Activated T-cell treated with anti-CD3 and anti-CD28 coated beads, Interleukin-2, amount 50 U/mL, for 4 hours (primary cell): ENCODE results near the gene OR6S1. TPM values are rescaled to one million over a fixed set of nuclear protein-coding genes. Genes with fewer than 3 reads are reported as not detected.
"Not testable (repeated sequence)": the region's sequence is repeated elsewhere in the genome, so short reads cannot be mapped to it uniquely, and the experiment has no call there.

Experiments
- ATAC-seq, 2 donors: fragments of 200-7000 bp; cut with Tn5 transposase; one replicate each; pipeline ENCODE4 v1.10.0; 2021
- DNase-seq: peaks from one replicate; pipeline ENCODE4 v3.0.0-alpha.2; 2020
- H3K27me3 Mint-ChIP-seq: one replicate; pipeline ENCODE4 v1.8.0; 2021; ENCODE audit warnings: low read depth, mixed read lengths
- H3K36me3 Mint-ChIP-seq: one replicate; pipeline ENCODE4 v1.8.0; 2022; ENCODE audit warnings: mixed read lengths; ENCODE audit not compliant: insufficient read depth
- H3K4me1 Mint-ChIP-seq: one replicate; pipeline ENCODE4 v1.8.0; 2021; ENCODE audit warnings: low read depth, mixed read lengths
- H3K4me3 Mint-ChIP-seq: one replicate; pipeline ENCODE4 v1.8.0; 2021; ENCODE audit warnings: mild to moderate bottlenecking, moderate library complexity, mixed read lengths
- H3K9me3 Mint-ChIP-seq: one replicate; pipeline ENCODE4 v1.8.0; 2021; ENCODE audit warnings: mixed read lengths
- total RNA-seq, 3 donors: library from RNA; stranded (reverse); gene quantifications; one replicate each; pipeline ENCODE4 v1.2.1, GENCODE V29; 2021

The OR6S1 gene
- total RNA-seq, 3 donors from 2014 or later, result not detected

DNA sequence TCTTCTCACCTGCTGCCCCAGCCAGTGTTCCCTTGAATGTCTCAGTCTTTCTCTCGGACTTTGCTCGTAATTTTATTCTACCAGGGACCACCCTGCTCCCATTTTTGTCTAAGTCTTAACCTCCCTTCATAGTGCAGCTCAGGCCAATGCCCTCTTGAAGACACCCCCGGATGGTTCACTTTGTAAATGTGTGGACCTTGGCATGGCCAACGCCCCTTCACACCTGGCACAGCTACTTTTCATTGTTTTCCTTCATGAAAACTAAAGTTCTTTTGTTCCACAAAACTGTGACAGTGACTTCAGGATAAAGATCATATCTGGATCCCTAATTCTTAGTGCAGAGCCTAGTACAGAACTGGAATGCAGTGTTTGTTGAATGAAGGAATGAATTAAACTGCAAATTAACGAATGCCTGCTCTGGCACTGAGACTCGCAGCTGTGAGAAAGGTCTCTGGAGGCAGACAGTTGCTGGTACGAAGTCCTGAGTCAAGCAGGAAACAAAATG, 39.4 kb upstream of the OR6S1 start:
- no peak for ATAC-seq
- Mint-ChIP-seq H3K36me3 (no peaks in the 10 kb centered on the region), H3K4me1 (peaks cover 6% of the 10 kb centered on the region), H3K4me3 (no peak overlapping the region), H3K9me3 (no peaks in the 10 kb centered on the region), H3K27me3 (no peaks in the 10 kb centered on the region)
- DNase-seq, result no peak

DNA sequence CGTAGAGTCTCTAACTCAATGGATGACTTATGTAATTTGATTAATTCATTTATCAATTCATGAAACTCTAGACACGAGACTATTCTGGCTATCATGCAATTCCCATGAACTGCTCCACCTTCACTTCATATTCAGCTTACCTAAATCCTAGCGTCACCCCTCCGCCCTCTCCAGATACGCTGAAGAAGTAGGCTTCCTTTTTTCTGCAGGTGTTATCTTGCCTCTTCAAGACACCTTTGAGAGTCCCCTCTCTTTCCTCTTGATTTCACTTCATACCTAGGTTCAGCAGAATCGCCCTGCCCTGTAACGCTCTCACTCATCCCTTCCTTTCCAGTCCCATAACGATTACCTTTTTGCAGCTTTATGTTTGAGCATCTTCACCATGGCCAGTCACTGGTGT, 38.9 kb upstream of the OR6S1 start:
- peaks cover 6% of the 10 kb centered on the region for H3K4me1 Mint-ChIP-seq

DNA sequence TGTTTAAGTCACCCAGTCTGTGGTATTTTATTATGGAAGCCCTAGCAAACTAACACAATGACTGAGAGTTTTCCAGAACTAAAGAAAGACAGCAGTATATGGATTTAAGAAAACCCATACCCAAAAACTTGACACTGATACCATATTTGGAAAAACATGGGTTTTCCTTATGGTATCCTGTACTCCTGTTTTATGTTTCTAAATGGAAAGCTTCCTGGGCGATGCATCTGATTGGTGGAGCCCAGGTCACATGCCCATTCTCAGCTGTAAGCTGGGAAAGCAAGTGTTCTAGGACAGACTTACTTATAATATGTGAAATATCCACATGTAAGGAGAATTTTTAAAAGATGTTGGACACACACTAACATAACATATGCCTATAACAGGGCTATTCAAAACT, 38.4 kb upstream of the OR6S1 start:
- H3K36me3 Mint-ChIP-seq, result no peaks in the 10 kb centered on the region
- H3K9me3 Mint-ChIP-seq, result no peaks in the 10 kb centered on the region
- H3K4me1 Mint-ChIP-seq, result peaks cover 3% of the 10 kb centered on the region
- no peaks in the 10 kb centered on the region for H3K27me3 Mint-ChIP-seq
- ATAC-seq (no peak), DNase-seq (peak; percentile 27)
- H3K4me3 Mint-ChIP-seq, result no peak overlapping the region

More for the DNA sequence above, 38.9 kb upstream of the OR6S1 start:
- H3K27me3 Mint-ChIP-seq, result no peaks in the 10 kb centered on the region
- H3K36me3 Mint-ChIP-seq, result no peaks in the 10 kb centered on the region
- ATAC-seq (no peak), DNase-seq (no peak)
- no peaks in the 10 kb centered on the region for H3K9me3 Mint-ChIP-seq
- H3K4me3 Mint-ChIP-seq, result no peak overlapping the region

DNA sequence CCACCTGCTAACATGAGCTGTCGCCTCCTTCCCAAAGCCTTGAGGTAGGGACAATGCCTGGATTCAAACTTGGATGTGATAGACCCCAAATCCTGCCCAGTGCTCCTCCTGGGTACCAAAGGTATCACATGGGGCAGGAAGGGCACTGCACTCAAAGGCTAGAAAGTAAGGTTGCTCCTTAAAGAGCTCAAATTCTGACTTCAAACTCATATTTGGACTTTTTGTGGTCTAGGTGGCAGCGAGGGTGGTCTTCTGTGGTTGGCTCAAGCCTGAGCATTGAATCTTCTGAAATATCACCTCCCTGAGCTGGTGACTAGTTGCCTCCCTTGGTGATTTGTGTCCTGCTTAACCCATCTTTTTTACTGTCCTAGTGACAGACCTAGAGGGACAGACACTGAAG, 34.6 kb upstream of the OR6S1 start:
- Mint-ChIP-seq H3K4me1 (peaks cover 2% of the 10 kb centered on the region), H3K9me3 (no peaks in the 10 kb centered on the region), H3K27me3 (peaks cover 3% of the 10 kb centered on the region), H3K4me3 (no peak overlapping the region), H3K36me3 (no peaks in the 10 kb centered on the region)
- ATAC-seq (no peak), DNase-seq (no peak)

DNA sequence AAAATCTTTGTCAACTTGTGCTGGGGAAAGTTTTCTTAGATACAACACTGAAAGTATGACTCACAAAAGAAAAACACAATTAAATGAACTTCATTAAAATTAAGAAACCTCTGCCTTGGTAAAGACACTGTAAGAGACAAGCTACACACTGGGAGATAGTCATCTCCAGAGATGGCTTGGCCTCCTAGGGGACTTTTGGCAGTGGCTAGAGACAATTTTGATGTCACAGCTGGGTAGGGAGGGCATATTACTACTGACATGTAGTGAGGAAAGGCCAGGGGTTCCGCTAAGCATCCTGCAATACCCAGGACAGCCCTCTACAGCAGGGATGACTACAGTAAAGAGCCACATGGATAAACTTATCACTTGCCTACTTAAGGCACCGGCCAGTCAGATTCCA, 34.2 kb upstream of the OR6S1 start:
- ATAC-seq (peak in 1 of 2 donors; percentile 27), DNase-seq (no peak)
- H3K4me1 Mint-ChIP-seq, result peaks cover 2% of the 10 kb centered on the region
- no peaks in the 10 kb centered on the region for H3K36me3 Mint-ChIP-seq
- H3K27me3 Mint-ChIP-seq, result peaks cover 3% of the 10 kb centered on the region
- no peaks in the 10 kb centered on the region for H3K9me3 Mint-ChIP-seq
- no peak overlapping the region for H3K4me3 Mint-ChIP-seq

DNA sequence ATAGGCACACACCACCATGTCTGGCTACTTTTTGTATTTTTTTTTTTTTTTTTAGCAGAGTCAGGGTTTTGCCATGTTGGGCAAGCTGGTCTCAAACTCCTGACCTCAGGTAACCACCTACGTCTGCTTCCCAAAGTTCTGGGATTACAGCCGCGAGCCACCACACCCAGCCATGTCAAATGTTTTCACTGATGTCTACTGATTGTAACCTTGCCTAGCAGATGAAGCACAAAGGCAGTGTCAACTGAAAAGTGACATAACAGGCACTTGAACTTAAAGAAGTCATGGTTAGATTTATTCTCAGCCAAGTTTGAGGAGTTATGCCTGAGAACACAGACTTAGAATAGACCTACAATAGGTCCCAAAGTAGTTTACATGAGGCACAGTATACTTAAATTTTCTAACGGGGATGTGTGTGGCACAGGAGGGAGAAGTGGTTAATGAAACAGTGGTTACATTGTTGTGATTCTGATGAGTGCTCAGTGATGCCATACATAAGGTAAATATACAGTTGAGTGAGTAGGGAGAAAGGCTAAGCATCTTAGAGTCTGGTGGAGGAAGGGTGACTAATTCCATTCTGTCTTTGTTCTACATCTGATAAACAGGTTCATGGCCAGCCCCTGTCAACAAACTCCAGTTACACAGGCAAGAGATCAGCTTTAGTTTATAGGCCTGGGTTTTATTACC, 30.2 kb upstream of the OR6S1 start:
- H3K4me3 Mint-ChIP-seq, result no peak overlapping the region
- ATAC-seq, result no peak

DNA sequence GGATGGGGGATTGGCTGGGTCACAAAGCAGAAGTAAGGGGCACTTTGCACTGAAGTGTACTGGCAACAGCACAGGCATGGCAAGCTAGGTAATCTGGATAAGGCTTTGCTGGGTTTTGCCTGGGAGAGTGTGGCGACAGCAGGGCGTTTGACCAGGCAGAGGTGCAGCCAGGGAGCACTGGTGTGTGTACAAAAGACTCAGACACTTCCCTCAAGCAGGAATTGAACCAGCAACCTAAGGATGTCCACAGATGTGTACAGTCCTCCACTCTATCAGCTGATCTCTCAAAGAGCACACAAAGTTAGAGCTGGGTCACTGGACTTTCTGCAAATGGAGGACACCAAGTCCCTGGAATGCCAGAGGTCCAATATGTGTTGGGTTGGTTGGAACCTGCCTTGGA, 27.5 kb upstream of the OR6S1 start:
- DNase-seq (no peak), ATAC-seq (no peak)
- no peaks in the 10 kb centered on the region for H3K36me3 Mint-ChIP-seq
- no peaks in the 10 kb centered on the region for H3K9me3 Mint-ChIP-seq
- peaks cover 16% of the 10 kb centered on the region for H3K4me1 Mint-ChIP-seq
- peaks cover 3% of the 10 kb centered on the region for H3K27me3 Mint-ChIP-seq
- no peak overlapping the region for H3K4me3 Mint-ChIP-seq

More for the DNA sequence above, 30.2 kb upstream of the OR6S1 start:
- no peak for DNase-seq
- Mint-ChIP-seq H3K4me1 (peaks cover 14% of the 10 kb centered on the region), H3K9me3 (no peaks in the 10 kb centered on the region), H3K36me3 (no peaks in the 10 kb centered on the region), H3K27me3 (peaks cover 3% of the 10 kb centered on the region)

DNA sequence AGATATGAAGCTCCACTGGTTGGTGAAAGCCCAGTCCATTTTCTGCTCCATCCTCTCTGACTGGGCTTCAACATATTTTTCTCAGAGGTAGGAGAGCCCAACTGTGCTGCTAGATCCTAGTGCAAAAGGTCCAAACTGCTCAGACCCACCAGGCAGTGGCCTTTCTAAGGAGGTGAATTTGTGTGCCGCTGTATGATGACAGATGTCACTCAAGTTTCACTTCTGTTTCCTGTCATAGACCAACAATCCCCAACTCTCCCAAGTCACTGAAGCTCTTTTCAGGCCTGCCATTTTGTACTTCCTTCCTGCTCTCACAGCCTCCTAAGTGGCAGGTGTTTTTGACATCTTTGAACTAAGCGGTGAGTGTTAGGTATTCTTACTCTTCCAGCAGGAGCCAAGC, 26.5 kb upstream of the OR6S1 start:
- no peak for DNase-seq
- H3K4me3 Mint-ChIP-seq, result no peak overlapping the region

DNA sequence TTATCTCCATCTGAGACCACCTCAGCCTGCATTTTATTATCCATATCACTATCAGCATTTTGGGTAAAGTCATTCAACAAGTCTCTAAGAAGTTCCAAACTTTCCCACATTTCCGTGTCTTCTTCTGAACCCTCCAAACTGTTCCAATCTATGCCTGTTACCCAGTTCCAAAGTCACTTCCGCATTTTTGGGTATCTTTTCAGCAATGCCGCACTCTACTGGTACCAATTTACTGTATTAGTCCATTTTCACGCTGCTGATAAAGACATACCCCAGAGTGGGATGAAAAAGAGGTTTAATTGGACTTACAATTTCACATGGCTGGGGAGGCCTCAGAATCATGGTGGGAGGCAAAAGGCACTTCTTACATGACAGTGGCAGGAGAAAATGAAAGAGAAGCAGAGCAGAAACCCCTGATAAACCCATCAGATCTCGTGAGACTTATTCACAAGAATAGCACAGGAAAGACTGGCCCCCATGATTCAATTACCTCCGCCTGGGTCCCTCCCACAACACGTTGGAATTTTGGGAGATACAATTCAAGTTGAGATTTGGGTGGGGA, 25.0 kb upstream of the OR6S1 start:
- not testable (repeated sequence) for H3K27me3 Mint-ChIP-seq, ATAC-seq, H3K36me3 Mint-ChIP-seq, DNase-seq, H3K4me3 Mint-ChIP-seq, H3K9me3 Mint-ChIP-seq
- peaks cover 29% of the 10 kb centered on the region for H3K4me1 Mint-ChIP-seq

More for the DNA sequence above, 26.5 kb upstream of the OR6S1 start:
- no peaks in the 10 kb centered on the region for H3K36me3 Mint-ChIP-seq
- peaks cover 25% of the 10 kb centered on the region for H3K4me1 Mint-ChIP-seq
- peak; percentile 63 to 69 for ATAC-seq
- H3K9me3 Mint-ChIP-seq, result no peaks in the 10 kb centered on the region
- H3K27me3 Mint-ChIP-seq, result peaks cover 7% of the 10 kb centered on the region

DNA sequence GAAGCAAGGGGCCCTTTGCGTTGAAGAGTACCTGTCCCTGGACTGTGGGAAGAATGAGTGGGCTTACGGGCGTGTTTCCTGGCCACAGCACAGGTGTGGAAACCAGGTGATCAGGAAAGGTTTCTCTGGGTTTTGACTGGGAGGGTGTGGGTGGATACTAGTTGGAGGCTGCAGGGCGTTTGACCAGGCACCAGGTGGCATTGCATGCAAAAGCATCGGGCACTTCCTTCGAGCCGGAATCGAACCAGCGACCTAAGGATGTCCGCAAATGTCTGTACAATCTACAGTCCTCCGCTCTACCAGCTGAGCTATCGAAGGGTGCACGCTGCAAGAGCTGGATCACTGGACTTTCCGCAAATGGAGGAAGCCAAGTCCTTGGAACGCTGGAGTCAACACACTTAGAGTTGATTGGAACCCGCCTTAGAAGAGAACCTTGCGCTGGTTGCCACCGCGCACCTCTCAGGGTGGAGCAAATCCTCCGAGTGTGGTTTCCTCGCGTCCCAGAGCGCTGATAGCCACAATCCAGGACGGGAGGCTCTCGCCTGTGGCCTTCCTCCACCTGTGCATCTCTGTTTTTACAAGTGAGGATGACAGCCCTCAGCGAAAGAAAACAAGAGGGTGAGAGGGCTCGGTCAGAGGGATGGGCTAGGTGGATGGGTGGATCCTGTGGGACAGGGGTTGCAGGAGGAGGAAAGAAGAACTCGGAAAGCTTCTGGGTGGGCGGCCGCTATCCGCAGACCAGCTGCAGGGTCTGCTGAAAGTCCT, 21.7 kb upstream of the OR6S1 start:
- peaks cover 28% of the 10 kb centered on the region for H3K4me1 Mint-ChIP-seq
- H3K36me3 Mint-ChIP-seq, result no peaks in the 10 kb centered on the region
- ATAC-seq (peak; percentile 84 to 85), DNase-seq (peak; percentile 65)
- H3K27me3 Mint-ChIP-seq, result peaks cover 17% of the 10 kb centered on the region
- H3K4me3 Mint-ChIP-seq, result peak overlapping the region; percentile 79
- no peaks in the 10 kb centered on the region for H3K9me3 Mint-ChIP-seq

DNA sequence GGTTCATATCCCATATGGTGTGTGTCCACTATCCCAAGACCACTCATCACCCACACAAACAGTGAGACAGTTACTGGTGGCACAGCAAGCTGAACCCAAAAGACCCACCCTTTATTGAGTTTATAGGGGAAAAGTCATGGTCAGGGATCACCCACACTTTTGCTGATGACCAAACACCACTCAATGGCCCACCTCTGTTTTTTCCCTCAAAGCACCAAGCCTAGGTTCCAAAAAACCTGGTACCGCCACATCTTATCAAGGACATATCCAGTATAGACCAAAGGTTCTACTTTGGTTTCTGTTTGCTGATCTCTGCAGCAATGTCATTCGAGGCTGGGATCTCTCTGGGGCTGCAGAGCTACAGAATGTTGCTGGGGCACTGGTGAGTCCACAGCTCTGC, 19.7 kb upstream of the OR6S1 start:
- ATAC-seq, result no peak
- Mint-ChIP-seq H3K27me3 (peaks cover 34% of the 10 kb centered on the region), H3K36me3 (no peaks in the 10 kb centered on the region), H3K9me3 (no peaks in the 10 kb centered on the region), H3K4me1 (peaks cover 29% of the 10 kb centered on the region), H3K4me3 (no peak overlapping the region)
- no peak for DNase-seq

DNA sequence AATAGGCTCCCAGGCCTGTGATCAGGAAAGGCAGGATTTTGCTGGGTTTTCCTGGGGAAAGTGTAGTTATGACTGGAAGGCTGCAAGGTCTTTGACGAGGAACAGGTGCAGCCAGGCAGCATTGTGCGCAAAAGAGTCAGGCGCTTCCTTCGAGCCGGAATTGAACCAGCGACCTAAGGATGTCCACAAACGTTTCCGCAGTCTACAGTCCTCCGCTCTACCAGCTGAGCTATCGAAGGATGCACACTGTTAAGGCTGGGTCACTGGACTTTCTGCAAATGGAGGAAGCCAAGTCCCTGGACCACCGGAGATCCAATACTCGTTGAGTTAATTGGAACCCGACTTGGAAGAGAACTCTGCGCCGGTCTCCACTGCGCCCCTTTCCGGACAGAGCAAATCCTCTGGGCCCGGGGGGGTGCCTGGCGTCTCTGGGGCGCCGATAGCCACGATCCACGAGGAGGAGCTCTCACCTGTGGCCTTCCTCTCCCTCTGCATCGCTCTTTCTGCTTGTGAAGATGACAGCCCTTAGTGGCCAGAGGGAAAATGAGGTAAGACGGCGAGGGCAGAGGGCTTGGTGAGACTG, 18.4 kb upstream of the OR6S1 start:
- Mint-ChIP-seq H3K27me3 (peaks cover 47% of the 10 kb centered on the region), H3K4me3 (no peak overlapping the region), H3K4me1 (peaks cover 29% of the 10 kb centered on the region), H3K36me3 (no peaks in the 10 kb centered on the region), H3K9me3 (no peaks in the 10 kb centered on the region)
- DNase-seq (no peak), ATAC-seq (no peak)

DNA sequence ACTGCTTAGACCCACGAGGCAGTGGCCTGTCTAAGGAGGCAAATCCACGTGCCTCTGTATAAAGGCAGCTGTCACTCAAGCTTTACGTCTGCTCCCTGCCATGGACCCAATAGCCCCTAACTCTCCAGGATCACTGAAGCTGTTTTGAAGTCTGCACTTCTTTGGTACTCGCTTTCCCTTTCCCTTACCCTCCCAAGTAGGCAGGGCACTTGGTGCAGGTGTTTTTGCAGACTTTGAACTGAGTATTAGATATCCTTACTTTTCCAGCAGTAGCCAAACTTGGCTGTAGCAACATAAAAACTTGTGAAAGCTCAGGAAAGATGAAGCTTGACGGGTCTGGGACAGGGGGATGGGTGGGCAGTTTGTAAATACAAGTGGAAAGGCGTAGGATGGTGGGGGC, 17.8 kb upstream of the OR6S1 start:
- Mint-ChIP-seq H3K4me3 (no peak overlapping the region), H3K27me3 (peaks cover 51% of the 10 kb centered on the region), H3K4me1 (peaks cover 30% of the 10 kb centered on the region), H3K36me3 (no peaks in the 10 kb centered on the region), H3K9me3 (no peaks in the 10 kb centered on the region)
- ATAC-seq, result no peak
- no peak for DNase-seq

DNA sequence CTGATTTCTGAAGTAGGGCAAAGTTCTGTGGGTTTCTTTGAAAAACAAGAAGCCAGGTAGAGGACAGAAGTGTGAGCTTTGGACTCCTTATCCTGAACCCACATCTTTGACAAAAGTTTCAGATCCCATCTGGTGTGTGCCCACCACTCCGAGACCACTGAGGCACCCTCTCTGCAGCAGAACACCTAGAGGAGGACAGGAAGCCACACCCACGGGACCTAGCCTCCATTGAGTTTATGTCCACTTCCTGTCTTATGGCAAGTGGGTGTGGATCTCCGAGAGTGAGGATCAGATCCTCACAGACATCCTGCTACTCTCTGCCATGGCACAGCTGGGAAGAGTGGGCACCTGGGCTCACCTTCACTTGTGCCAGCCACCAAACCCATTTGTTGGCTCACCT, 16.8 kb upstream of the OR6S1 start:
- Mint-ChIP-seq H3K4me1 (peaks cover 30% of the 10 kb centered on the region), H3K27me3 (peaks cover 57% of the 10 kb centered on the region), H3K9me3 (no peaks in the 10 kb centered on the region), H3K36me3 (no peaks in the 10 kb centered on the region), H3K4me3 (no peak overlapping the region)
- DNase-seq (no peak), ATAC-seq (no peak)
